H1 (cell line): Measurements from ENCODE around the gene RMND5B.

Source experiments
- ASH2L ChIP-seq: fragments of 200-600, 300-600 bp; sonication (generic); IDR thresholded peaks from one replicate; pipeline ENCODE4 v1.7.1; 2017; ENCODE audit warnings: low read length
- CBX5 ChIP-seq: fragments of 300-800, 300-1000 bp; sonication (generic); IDR thresholded peaks from 2 replicates; pipeline ENCODE4 v1.7.1; 2016; ENCODE audit warnings: antibody characterized with exemption, low read length, low read depth
- CEBPB ChIP-seq: IDR thresholded peaks from 2 replicates; pipeline ENCODE4 v1.6.1; 2012; ENCODE audit warnings: low read depth, low read length
- CTCF ChIP-seq, 3 experiments: IDR thresholded peaks; 1 replicate in 2 of 3; 2 replicates in 1 of 3; pipeline versions ENCODE4 v1.5.1 to v1.6.1; 2011; ENCODE audit warnings: low read length in 3 of 3, mild to moderate bottlenecking in 3 of 3, inconsistent platforms in 2 of 3, low read depth in 1 of 3, moderate library complexity in 1 of 3; ENCODE audit not compliant: insufficient read depth in 1 of 3; ENCODE audit errors: control extremely low read depth in 1 of 3
- EZH2 ChIP-seq: fragments of 200-600 bp; sonication (generic); IDR thresholded peaks from 2 replicates; pipeline ENCODE4 v1.7.1; 2012; ENCODE audit warnings: low read depth, mild to moderate bottlenecking, moderate library complexity, low read length, inconsistent platforms; ENCODE audit not compliant: severe bottlenecking
- GTF2F1 ChIP-seq: IDR thresholded peaks from 2 replicates; pipeline ENCODE4 v1.6.1; 2012; ENCODE audit warnings: low read depth, low read length, improper control_type of control experiment, borderline replicate concordance
- KDM5A ChIP-seq: fragments of 200-600 bp; IDR thresholded peaks from 2 replicates; pipeline ENCODE4 v1.7.1; 2012; ENCODE audit warnings: mild to moderate bottlenecking, low read length, inconsistent platforms, mixed read lengths
- MAX ChIP-seq: IDR thresholded peaks from 2 replicates; pipeline ENCODE4 v1.6.1; 2012; ENCODE audit warnings: inconsistent platforms
- PHF8 ChIP-seq: fragments of 200-600 bp; sonication (generic); conservative IDR thresholded peaks from 2 replicates; pipeline ENCODE4 v1.7.1; 2012; ENCODE audit warnings: low read depth, mild to moderate bottlenecking, inconsistent platforms, low read length, moderate library complexity
- POLR2AphosphoS5 ChIP-seq: IDR thresholded peaks from 2 replicates; pipeline ENCODE4 v1.6.1; 2011; ENCODE audit warnings: low read depth, low read length
- RFX5 ChIP-seq: IDR thresholded peaks from 2 replicates; pipeline ENCODE4 v1.6.1; 2011; ENCODE audit warnings: low read depth, low read length, improper control_type of control experiment, borderline replicate concordance
- SUZ12 ChIP-seq: fragments of 200-600 bp; sonication (generic); IDR thresholded peaks from 2 replicates; pipeline ENCODE4 v1.6.1; 2012; ENCODE audit warnings: mild to moderate bottlenecking, inconsistent platforms, low read length, moderate library complexity, mixed read lengths
- YY1 ChIP-seq: IDR thresholded peaks from 2 replicates; pipeline ENCODE4 v1.6.1; 2011; ENCODE audit warnings: low read depth, mild to moderate bottlenecking, low read length

GRCh38 chr5:178113841-178114324 is 16.9 kb upstream of the RMND5B start:
- no peak for TF ChIP-seq CTCF (IDR thresholded peaks at IDR 0.05; ENCODE audit: control extremely low read depth in 1 of 3, insufficient read depth in 1 of 3, low read depth in 1 of 3, low read length in 3 of 3)
- TF ChIP-seq CEBPB: no peak
- TF ChIP-seq ASH2L: no peak
- TF ChIP-seq GTF2F1: no peak
- TF ChIP-seq MAX: no peak
- no peak for TF ChIP-seq SUZ12
- no peak for TF ChIP-seq YY1
- no peak for TF ChIP-seq EZH2
- TF ChIP-seq POLR2AphosphoS5: 0 out of 2 replicates have a peak, but pooled peaks have one; percentile 1
- TF ChIP-seq PHF8: no peak; the same call in 1 of the 2 replicates
- no peak for TF ChIP-seq KDM5A
- no peak for TF ChIP-seq RFX5
- TF ChIP-seq CBX5: no peak
